Fibroblast of peridontal ligament (primary cell): Measurements from ENCODE around the gene ITGB6.

Source experiments
- DNase-seq: peaks from one replicate; pipeline ENCODE4 v3.0.0-alpha.2; 2010; ENCODE audit errors: extremely low read depth

ITGB6 gene

DNA sequence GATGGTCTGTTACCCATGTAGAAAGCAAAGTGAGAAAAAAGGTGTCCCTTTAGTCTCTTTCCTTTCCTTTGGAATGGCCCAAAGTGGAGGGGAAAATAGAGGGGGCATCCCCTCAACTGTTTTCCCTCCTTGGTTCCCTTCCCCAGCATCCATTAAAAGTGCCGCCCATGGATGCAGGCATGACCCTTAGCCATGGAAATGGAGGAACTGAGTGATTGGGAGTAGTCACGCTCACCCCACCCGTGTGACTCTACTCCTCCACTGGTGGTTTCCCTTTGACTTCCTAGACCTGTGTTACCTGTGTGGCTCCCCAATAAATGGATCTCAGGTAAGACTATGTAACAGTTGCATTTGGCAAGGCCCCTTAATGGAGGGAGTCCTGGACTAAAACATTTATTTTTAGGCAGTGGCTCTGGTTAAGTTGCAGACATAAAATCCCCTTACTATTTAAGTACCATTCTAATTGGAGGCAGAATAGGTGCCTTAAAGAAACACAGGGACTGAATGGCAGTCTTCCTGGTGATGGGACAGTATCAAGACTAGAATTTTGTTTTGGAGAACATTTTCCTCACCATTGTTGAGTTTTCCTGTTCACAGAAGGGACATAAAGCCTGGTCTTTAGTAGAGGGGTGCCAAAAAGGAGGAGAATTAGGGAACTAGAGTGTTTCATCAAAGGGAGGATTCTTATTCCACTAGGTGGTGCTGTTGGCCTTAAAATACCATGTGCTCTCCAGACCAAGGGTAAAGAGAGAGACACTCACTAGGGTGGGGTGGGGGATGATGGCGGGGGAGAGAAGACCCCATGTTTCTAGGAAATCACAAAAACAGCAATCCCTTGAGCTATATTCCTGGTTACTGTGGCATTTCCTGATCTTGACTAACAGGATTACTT lies 112.0 kb downstream of the ITGB6 start:
- DNase-seq, result peak; percentile 37

GRCh38 chr2:160085662-160086061 lies 114.4 kb downstream of the ITGB6 start:
- DNase-seq, result no peak

GRCh38 chr2:160077912-160078810 lies 121.9 kb downstream of the ITGB6 start:
- no peak for DNase-seq

DNA sequence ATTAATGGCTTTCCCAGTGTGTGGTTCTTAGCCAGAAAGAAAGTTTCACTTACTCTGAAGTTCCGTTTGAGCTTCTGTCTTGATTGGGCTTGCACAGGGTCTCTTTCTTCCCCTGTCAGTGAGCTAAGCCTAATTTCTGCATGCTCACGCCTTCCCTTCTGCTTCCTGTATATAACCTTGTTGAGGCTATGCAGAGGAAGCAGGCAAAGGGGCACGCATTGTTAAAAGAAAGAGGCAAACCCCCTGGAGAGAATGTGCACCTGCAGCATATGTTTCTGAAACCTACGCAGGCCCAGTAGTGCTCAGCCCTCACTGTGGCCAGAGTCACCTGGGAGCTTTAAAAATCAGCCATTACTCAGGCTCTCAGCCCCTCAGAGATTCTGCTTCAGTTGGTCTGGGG lies 123.2 kb downstream of the ITGB6 start:
- DNase-seq, result no peak

GRCh38 chr2:160076241-160076640 lies 123.8 kb downstream of the ITGB6 start:
- DNase-seq, result no peak

DNA sequence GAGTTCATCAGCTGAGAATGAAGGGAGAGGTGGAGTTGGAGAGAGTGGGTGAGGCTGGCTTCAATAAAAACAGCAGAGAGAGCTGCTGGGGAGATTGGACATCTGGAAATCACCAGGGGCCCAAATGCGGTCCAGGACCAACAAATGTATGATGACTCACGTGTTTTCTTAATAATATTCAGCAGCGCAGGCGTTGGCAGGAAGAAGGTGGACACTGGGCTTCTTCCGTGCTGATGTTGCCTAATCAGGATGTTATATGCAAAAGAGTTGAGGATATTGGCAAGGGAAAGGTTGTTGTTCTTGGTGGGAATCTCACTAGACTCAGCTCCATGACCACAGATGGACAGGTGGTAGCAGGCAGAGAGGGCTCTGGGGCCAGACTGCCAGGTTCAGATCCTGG lies 124.9 kb downstream of the ITGB6 start:
- peak; percentile 50 for DNase-seq

DNA sequence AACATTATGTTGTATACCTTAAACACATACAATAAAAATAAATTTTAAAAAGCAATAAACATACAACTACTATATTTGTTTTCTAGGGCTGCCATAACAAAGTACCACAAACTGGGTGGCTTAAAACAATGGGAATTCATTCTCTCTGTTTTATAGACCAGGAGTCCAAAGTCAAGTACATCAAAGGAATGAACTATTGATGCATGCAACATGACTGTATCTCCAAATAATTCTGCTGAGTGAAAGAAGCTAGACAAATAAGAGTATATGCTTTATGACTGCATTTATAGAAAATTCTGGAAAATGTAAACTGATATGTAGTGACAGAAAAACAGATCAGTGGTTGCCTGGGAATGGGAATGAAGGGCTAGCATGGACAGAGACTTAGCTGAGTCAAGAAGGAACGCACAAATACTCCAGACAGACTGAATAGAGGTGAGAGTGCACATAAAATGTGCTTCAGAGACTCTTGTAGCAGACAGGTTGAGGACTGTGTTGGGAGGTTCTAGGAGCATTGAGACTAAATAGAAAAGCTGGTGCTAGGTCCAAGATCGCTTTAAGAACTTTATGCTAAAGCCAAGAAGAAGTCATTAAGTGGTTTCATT lies 126.7 kb downstream of the ITGB6 start:
- peak; percentile 13 for DNase-seq

- DNase-seq, result no peak
Measured at GRCh38 chr2:160068906-160069305, 131.2 kb downstream of the ITGB6 start.

- no peak for DNase-seq
Measured at GRCh38 chr2:160064916-160065315, 135.2 kb downstream of the ITGB6 start.

DNA sequence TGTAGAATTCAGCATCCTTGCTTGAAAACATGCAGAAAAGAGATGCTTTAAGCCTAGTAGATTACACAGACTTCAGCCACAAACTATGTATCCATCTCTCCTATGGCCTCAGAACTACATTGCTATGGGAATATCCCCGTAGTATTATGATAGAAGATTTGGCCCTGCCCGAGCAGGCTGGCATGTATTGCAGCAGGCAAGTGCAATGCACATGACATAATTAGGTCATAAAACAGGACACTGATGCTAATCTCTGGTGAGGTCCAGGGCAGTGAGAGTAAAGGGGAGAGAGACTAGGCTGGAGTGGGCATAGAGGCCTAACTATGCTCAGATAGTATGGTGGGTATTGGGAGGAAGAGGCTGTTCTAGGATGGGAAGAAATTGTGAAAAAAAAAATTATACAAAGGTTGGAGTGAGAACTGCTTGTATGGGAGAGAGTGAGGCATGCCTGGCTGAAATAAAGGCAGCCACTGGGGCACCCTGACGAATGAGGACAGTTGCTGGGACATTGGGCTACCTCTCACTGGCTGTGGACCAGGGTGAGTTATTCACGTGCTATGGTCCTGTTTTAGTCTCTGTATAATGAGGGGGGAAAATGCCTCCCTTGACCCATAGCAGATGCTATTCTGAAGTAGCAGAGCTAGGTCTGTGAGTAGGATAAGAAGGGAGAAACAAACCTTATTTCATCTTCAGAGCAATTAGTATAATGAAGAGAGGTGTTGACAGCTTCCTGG lies 136.0 kb downstream of the ITGB6 start:
- DNase-seq, result no peak

DNA sequence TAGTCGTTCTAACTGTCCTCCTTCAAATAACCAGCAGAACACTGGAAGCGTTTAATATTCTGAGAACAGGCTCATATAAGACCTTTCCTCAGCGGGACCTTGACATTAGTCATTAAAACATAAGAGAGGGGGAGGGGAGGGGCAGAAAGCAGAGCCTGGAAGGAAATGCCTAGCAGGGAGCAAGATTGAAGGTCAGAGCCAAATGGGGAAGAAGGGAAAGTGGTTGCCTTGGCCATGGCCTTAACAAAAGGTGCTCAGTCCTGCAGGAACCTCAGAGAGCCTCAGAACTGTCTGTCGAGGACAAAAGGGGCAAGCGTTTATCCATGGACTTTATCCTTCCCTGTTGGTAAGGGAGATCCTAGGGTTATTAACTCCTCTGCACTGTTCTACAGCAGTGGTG lies 136.8 kb downstream of the ITGB6 start:
- no peak for DNase-seq

DNA sequence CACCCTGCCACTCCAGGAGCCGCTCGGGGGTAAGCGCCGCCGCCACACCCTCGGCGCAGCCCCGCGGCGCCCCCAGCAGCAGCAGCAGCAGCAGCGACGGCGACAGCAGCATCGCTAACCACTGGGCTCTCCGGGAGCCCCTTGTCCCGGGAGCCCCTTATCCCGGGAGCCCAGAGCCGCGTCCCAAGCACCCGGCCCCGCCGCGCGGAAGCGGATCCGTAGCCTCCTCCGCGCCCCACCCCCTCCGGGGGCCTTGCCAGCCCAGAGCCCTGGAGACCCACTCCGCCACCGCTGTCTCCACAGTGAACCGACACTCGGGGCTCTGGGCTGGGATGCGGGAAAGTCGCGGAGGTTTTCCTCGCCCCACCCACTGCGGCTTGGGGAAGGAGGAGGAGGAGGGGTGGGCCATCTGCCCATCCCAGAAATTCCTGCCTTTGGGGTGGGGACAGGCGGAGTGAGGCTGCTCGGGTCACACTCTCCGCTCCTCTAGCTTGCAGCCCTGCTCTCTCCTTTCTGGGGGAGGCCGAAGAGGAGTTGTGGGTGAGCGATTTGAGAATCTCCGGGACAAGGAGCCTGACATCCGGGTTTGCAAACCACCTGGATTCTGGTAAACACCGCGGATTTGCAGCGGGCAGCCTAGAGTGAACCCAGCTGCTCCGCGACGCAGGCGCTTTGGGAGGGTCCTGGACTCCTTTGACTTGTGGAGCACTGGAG lies 137.6 kb downstream of the ITGB6 start, which contains the start of gene PLA2R1:
Gene PLA2R1, minus strand, starts transcription at position 324 of the 714 bp plus-strand sequence. Its CDS starts 212 bp downstream, at position 112.
- DNase-seq, result peak; percentile 13

GRCh38 chr2:160061944-160062291 lies 138.2 kb downstream of the ITGB6 start:
- no peak for DNase-seq

- DNase-seq, result no peak
Measured at GRCh38 chr2:160061533-160061932, 138.5 kb downstream of the ITGB6 start.

DNA sequence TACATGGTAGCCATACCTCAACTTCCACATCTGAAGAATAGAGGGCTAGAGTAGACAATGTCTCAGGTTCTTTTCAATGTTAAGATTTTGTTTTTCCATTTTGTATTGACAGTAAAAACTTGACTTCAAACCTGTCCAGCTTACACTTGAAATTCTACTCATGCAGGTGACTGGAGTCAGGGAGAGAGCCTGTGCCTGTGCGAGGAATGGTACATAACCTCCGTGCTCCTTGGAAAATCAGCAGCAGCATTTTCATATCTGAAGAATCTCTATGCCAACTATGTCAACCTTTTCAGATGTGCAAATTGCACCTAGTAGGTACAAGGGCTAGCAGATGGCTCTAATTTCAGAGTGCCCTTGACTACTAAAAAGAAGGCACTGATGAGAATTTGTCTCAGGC lies 139.8 kb downstream of the ITGB6 start:
- no peak for DNase-seq

- DNase-seq, result no peak
Measured at GRCh38 chr2:160057356-160057755, 142.7 kb downstream of the ITGB6 start.

GRCh38 chr2:160055726-160056108 lies 144.4 kb downstream of the ITGB6 start:
- DNase-seq, result no peak

DNA sequence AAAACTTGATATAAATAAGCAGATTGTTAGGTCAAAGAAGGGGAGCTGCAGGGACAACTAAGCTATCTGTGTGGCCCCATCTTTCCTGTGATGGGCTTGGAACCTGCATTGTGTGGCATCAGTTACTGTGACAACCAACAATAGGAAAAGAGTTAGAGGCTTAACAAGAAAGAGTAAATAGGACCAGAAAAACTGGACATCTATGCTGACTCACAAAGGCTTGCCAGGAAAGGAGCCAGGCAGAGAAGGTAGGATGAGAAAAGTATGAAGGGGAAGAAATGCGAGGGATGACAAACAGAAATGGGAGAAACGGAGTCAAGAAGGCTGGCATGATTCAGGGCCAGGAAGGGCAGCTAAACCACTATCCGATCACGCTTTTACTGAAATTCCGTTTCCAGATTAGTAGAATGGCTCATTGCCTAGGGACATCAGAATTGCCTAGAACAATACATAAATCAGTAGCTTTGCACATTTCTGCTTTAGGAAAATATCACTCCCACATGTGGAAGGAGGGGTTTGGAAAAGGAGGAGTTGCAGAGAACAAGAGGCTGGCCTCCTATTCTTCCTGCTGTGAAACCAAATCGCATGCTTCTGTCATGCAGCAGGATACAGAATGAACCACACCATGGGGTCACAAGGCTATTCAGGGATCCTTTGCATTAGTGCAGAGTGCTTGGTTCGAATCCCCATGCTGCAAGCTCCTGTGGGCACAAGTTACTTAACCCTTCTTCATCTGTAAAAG lies 144.9 kb downstream of the ITGB6 start:
- peak; percentile 44 for DNase-seq

DNA sequence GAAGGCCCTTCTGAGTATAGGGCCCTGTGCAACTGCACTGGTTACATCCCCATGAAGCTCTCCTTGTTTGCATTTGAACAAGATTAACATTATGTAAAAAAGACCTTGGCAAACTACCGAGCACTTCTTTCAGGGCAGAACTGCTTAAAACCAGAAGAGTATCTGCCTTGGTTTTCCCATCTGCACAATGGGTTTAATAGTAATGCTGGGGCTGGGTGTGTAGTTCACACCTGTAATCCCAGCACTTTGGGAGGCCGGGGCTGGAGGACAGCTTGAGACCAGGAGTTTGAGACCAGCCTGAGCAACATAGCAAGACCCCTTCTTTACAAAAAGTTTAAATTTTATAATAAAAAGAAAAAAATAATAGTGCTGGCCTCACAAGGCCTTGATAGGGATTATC lies 146.1 kb downstream of the ITGB6 start:
- no peak for DNase-seq

DNA sequence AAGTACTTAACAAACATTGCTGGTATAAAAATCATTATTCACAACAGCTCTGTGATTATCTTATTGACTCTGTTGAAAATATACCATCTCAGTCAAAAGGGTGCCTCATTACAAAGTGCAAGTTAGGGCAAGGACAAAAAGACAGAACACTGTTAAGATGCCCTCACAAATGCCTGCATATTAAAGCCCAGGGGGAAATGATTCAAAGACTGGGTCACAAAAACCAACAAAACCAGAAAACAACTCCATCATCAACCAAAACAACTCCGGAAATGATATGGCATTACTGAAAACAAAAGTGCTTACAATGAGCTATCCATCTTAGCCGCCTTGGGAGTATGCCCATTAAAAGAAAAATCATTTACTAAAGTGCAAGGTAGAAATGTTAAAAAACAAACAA lies 147.5 kb downstream of the ITGB6 start:
- no peak for DNase-seq
